Measurements from ENCODE around the gene MCRIP1. TPM values are rescaled to one million over a fixed set of nuclear protein-coding genes. Genes with fewer than 3 reads are reported as not detected.

Gene MCRIP1
- total RNA-seq, 4 donors from 2014 or later = 49.6 to 78.5 (median 57.2) TPM

DNA sequence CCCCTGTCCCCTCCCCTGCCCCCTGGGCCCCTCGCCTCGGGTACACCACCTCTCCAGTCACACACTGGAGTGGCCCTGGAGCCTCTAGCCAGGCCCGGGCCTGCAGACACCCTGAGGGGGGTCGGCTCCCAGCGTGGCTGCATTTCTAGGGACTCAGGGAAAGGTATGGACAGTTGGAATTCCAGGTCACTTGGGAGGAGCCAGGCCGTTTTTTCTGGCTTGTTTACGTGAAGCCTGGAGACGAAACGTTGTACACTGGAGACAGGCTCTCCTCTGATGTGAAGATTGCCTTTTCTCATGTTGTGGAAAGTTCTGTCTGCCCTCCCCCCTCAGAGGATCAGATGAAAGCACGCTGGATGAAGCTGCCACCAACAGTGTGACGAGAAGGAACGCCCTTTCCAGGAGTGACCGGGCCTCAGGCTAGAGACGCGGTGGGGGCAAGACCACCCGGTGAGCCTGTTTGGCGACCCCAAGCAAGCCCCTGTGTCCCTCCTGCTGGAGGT lies 5.7 kb upstream of the MCRIP1 start:
- no peak for ATAC-seq (ENCODE audit: low FRiP score)
- TF ChIP-seq CTCF (IDR thresholded peaks at IDR 0.05) = no peak
- no peak for DNase-seq (ENCODE audit: low spot score)

DNA sequence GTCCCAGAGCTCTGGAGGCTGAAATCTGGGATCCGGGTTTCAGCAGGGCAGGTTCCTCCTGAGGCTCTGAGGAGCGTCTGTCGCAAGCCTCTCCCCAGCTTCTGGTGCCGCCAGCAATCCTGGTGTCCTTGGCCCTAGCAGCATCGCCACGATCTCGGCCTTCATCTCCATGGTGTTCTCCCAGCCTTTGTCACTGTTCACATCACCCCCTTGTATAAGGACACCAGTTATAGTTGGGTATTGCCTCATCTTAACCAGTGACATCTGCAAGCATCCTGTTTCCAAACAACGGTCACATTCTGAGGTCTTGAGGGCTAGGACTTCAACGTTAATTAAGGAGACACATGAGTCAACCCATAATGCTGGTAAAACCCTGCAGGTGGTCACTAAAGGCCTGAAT lies 4.5 kb upstream of the MCRIP1 start:
- no peak for ATAC-seq (ENCODE audit: low FRiP score)

DNA sequence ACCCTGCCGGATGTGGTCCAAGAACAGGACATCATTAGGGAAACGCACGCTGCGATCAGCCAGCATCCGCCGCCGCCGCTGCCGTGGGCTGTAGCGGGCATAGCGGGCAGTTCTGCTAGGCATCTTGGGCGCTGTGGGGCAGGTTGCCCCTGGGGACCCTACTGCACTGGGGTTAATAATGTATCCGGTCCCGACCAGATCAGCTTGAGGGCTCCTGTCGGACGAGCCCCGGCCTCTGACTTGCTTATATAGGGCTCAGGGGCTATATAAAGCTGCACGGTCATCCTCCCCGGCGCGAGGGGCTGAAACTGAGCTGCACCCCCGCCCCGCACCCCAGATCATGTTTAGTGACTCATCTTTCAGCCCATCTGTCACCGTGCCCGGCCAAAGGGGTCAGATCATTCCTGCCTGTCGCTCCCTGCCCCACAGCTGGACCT lies 1.8 kb upstream of the MCRIP1 start, which contains the start of gene PPP1R27:
PPP1R27 (minus strand) TSS at position 220 of the 437 bp plus-strand sequence; CDS start at position 123, 97 bp downstream.
- no peak for DNase-seq (ENCODE audit: low spot score)
- no peak for TF ChIP-seq CTCF (IDR thresholded peaks at IDR 0.05)
- ATAC-seq (ENCODE audit: low FRiP score) = no peak

More for the DNA sequence above, 4.5 kb upstream of the MCRIP1 start:
- no peak for TF ChIP-seq CTCF (IDR thresholded peaks at IDR 0.05)
- DNase-seq (ENCODE audit: low spot score) = no peak

- DNase-seq (ENCODE audit: low spot score) = no peak
- ATAC-seq (ENCODE audit: low FRiP score) = no peak
- no peak for TF ChIP-seq CTCF (IDR thresholded peaks at IDR 0.05)
Measured at GRCh38 chr17:81833921-81834830, 1.1 kb upstream of the MCRIP1 start.

DNA sequence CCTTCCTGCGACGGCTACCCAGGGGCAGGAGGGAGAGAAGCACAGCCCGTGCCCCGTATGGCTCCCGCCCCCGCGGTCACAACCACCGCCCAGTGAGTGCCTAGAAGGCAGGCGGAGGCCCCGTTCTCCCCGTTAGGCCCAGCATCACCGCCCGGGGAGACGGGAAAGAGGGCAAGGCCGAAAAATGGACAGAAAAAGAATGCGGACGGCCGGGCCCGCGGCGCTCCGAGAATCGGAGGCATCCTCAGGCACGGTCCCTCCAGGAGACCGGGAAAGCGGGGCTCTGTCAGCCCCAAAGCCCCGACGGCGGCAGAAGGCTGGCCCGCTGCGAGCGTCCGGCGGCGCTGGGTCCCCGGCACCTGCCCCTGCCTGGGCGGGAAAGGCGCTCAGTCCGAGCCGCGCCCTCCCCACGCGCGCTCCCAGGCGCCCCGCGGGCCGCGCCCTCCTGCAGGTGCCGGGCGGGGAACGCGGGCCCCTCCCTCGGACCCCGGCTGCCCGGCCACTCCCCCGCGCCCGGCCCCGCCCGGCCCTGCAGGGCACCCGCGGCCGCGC lies 407 bp downstream of the MCRIP1 start:
- no peak for DNase-seq (ENCODE audit: low spot score)

DNA sequence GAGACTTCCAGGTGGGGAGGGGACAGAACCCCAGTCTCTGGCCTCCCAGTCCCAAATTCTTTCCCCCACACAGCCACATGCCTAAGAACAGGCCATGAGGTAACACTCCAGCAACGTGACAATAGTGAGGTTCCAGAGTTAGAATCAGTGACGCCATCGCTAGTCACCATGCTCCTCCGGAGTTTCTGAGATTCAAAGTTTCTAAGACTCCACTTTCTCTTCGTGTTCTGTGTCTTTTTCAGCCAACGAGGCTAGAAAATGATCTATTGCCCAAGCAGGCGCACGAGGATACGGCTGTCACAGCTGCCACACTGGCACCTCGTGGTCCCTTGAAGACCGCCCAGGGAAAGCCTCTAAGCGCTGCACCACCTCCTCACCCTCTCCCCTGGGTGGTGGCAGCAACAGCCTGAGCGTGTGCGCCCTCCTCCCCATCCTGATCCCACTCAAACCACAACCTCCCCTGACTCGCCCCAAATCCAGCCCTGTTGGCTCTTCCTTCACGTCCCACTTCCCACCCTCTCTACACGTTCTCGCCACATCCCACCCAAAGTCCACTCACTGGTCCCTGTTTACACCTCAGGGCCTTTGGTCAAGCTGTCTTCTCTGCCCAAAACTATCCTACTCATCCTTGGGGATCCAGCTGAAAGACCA lies 1.0 kb downstream of the MCRIP1 start:
- peak; percentile 13 for ATAC-seq (ENCODE audit: low FRiP score)
- DNase-seq (ENCODE audit: low spot score) = no peak

More for the DNA sequence above, 407 bp downstream of the MCRIP1 start:
- TF ChIP-seq CTCF (IDR thresholded peaks at IDR 0.05) = no peak
- ATAC-seq (ENCODE audit: low FRiP score) = peak; percentile 53

More for the DNA sequence above, 1.0 kb downstream of the MCRIP1 start:
- no peak for TF ChIP-seq CTCF (IDR thresholded peaks at IDR 0.05)

Data from omental fat pad (tissue), 4 donors.